NCI-H1048 (cell line): ENCODE measurements around the gene LKAAEAR1.

Source experiments
- DNase-seq: peaks from one replicate; lab custom pipeline; 2025; lab: John Stamatoyannopoulos, UW

LKAAEAR1 gene

GRCh38 chr20:64036346-64037198, 47.6 kb downstream of the LKAAEAR1 start:
- no peak for DNase-seq

GRCh38 chr20:64035933-64036345, 48.3 kb downstream of the LKAAEAR1 start, which contains the start of gene C20orf204:
Gene C20orf204, plus strand, starts transcription at chr20:64036182. Its CDS starts 142 bp downstream, at chr20:64036324.
- DNase-seq, result no peak

GRCh38 chr20:64035066-64035932, 48.9 kb downstream of the LKAAEAR1 start:
- no peak for DNase-seq

- DNase-seq, result no peak
Measured at GRCh38 chr20:64033981-64034493, 50.2 kb downstream of the LKAAEAR1 start.
